Fibroblast of peridontal ligament (primary cell): ENCODE measurements around the gene HSPA1B.
"Not testable (repeated sequence)": the region's sequence is repeated elsewhere in the genome, so short reads cannot be mapped to it uniquely, and the experiment has no call there.

Source experiments
- DNase-seq: peaks from one replicate; pipeline ENCODE4 v3.0.0-alpha.2; 2010; ENCODE audit errors: extremely low read depth

Gene HSPA1B

GRCh38 chr6:31827286-31828079, at the start of gene HSPA1B:
Gene HSPA1B, plus strand, starts transcription at chr6:31827738. Its CDS starts 213 bp downstream, at chr6:31827951.
- DNase-seq: peak; percentile 99

- no peak for DNase-seq
Measured at GRCh38 chr6:31778193-31778592, 49.3 kb upstream of the HSPA1B start.

- DNase-seq: no peak
Measured at GRCh38 chr6:31778999-31779885, 48.3 kb upstream of the HSPA1B start.

- no peak for DNase-seq
Measured at GRCh38 chr6:31779908-31780307, 47.6 kb upstream of the HSPA1B start.

GRCh38 chr6:31780507-31781243, 46.9 kb upstream of the HSPA1B start:
- no peak for DNase-seq

GRCh38 chr6:31781244-31782125, 46.1 kb upstream of the HSPA1B start:
- no peak for DNase-seq

- no peak for DNase-seq
Measured at GRCh38 chr6:31782126-31782855, 45.2 kb upstream of the HSPA1B start.

- no peak for DNase-seq
Measured at GRCh38 chr6:31784098-31784925, 43.2 kb upstream of the HSPA1B start.

- no peak for DNase-seq
Measured at GRCh38 chr6:31785475-31785874, 42.1 kb upstream of the HSPA1B start.

- peak; percentile 51 for DNase-seq
Measured at GRCh38 chr6:31791324-31792089, 36.0 kb upstream of the HSPA1B start.

GRCh38 chr6:31792090-31792374, 35.5 kb upstream of the HSPA1B start:
- DNase-seq: no peak

GRCh38 chr6:31792761-31793171, 34.8 kb upstream of the HSPA1B start:
- DNase-seq: no peak

GRCh38 chr6:31793927-31794245, 33.7 kb upstream of the HSPA1B start:
- DNase-seq: not testable (repeated sequence)

GRCh38 chr6:31794294-31794865, 33.2 kb upstream of the HSPA1B start:
- DNase-seq: peak; percentile 67

GRCh38 chr6:31794866-31795615, 32.5 kb upstream of the HSPA1B start:
- peak; percentile 38 for DNase-seq

GRCh38 chr6:31795616-31796298, 31.8 kb upstream of the HSPA1B start, which contains the start of gene VARS1:
Gene VARS1, minus strand, starts transcription at chr6:31795752. Its CDS starts 535 bp downstream, at chr6:31795217.
- peak; percentile 84 for DNase-seq

GRCh38 chr6:31796993-31797385, 30.5 kb upstream of the HSPA1B start:
- DNase-seq: no peak
